Breast epithelium (tissue), 4 donors: ENCODE results near the gene LAG3. TPM values are rescaled to one million over a fixed set of nuclear protein-coding genes. Genes with fewer than 3 reads are reported as not detected.

Source experiments
- DNase-seq, 2 donors: peaks; one replicate each; pipeline ENCODE4 v3.0.0-alpha.2; 2019; ENCODE audit warnings: low spot score in 2 of 2
- H3K27ac ChIP-seq, 2 donors: fragments of 200-600 bp; sonication (generic) in 1 of 2; one replicate each; pipeline ENCODE4 v1.5.1; 2016 to 2019; ENCODE audit warnings: mild to moderate bottlenecking in 1 of 2
- H3K27me3 ChIP-seq, 2 donors: fragments of 200-600 bp; sonication (generic) in 1 of 2; one replicate each; pipeline versions ENCODE4 v1.5.1 to v1.6.0; 2017 to 2019; ENCODE audit warnings: control low read depth in 1 of 2, mild to moderate bottlenecking in 1 of 2
- H3K36me3 ChIP-seq: fragments of 200-600 bp; one replicate; pipeline ENCODE4 v1.5.1; 2019
- H3K4me1 ChIP-seq, 2 donors: fragments of 200-600 bp; sonication (generic); one replicate each; pipeline ENCODE4 v1.5.1; 2016 to 2019; ENCODE audit warnings: control low read depth in 1 of 2
- H3K4me3 ChIP-seq, 3 donors: fragments of 200-600 bp; sonication (generic); 1 replicate in 2 of 3; 2 replicates in 1 of 3; pipeline ENCODE4 v1.5.1; 2016 to 2019; ENCODE audit warnings: mild to moderate bottlenecking in 3 of 3, moderate library complexity in 2 of 3
- H3K9me3 ChIP-seq, 2 donors: fragments of 200-600 bp; sonication (generic) in 1 of 2; one replicate each; pipeline ENCODE4 v1.5.1; 2016 to 2019; ENCODE audit warnings: control low read depth in 1 of 2
- CTCF ChIP-seq, 3 donors: fragments of 450-650 bp; IDR thresholded peaks; one replicate each; pipeline ENCODE4 v1.5.1; 2016 to 2017; ENCODE audit warnings: antibody characterized with exemption in 3 of 3, mild to moderate bottlenecking in 3 of 3, moderate library complexity in 3 of 3
- POLR2A ChIP-seq: fragments of 450-650 bp; IDR thresholded peaks from one replicate; pipeline ENCODE4 v1.6.1; 2016; ENCODE audit warnings: antibody characterized with exemption, mild to moderate bottlenecking, moderate library complexity
- POLR2AphosphoS5 ChIP-seq, 3 donors: sonication (generic); formaldehyde crosslinking; IDR thresholded peaks; one replicate each; pipeline ENCODE4 v1.6.1; 2017; ENCODE audit warnings: antibody characterized with exemption in 3 of 3
- intact Hi-C: fragments of 100-400 bp; cut with DNase I; formaldehyde crosslinking; loops from one replicate; pipeline ENCODE4 v1.15.1; 2023; ENCODE audit warnings: low total_unique reads
- total RNA-seq, 3 donors: library from RNA; depleted of rRNA; stranded (reverse); fragments of >200 nt; gene quantifications; one replicate each; pipeline ENCODE4 v1.1.0, GENCODE V29; 2016

Gene LAG3
- total RNA-seq, 3 donors from 2014 or later: 0.44 to 1.3 (median 0.80) TPM

GRCh38 chr12:6807170-6807569 lies 34.9 kb downstream of the LAG3 start:
- H3K36me3 ChIP-seq: no peaks in the 10 kb centered on the region
- H3K4me3 ChIP-seq: no peak overlapping the region
- no peak overlapping the region for H3K27ac ChIP-seq
- no peak for DNase-seq
- no peaks in the 10 kb centered on the region for H3K27me3 ChIP-seq
- intact Hi-C loops: no loop called here
- no peak for TF ChIP-seq POLR2A
- TF ChIP-seq POLR2AphosphoS5 (IDR thresholded peaks at IDR 0.05): no peak
- TF ChIP-seq CTCF (IDR thresholded peaks at IDR 0.05): no peak
- no peaks in the 10 kb centered on the region for H3K9me3 ChIP-seq
- H3K4me1 ChIP-seq: no peaks in the 10 kb centered on the region

GRCh38 chr12:6809056-6809455 lies 36.7 kb downstream of the LAG3 start:
- intact Hi-C loops: no loop called here
- Histone ChIP-seq H3K27ac (no peak overlapping the region), H3K9me3 (no peaks in the 10 kb centered on the region), H3K27me3 (no peaks in the 10 kb centered on the region), H3K36me3 (no peaks in the 10 kb centered on the region), H3K4me1 (no peaks in the 10 kb centered on the region), H3K4me3 (no peak overlapping the region)
- no peak for TF ChIP-seq POLR2AphosphoS5 (IDR thresholded peaks at IDR 0.05)
- TF ChIP-seq CTCF (IDR thresholded peaks at IDR 0.05): no peak
- TF ChIP-seq POLR2A: no peak
- DNase-seq: no peak

- Histone ChIP-seq H3K4me1 (no peaks in the 10 kb centered on the region), H3K36me3 (no peaks in the 10 kb centered on the region), H3K4me3 (no peak overlapping the region), H3K27me3 (no peaks in the 10 kb centered on the region), H3K27ac (no peak overlapping the region), H3K9me3 (no peaks in the 10 kb centered on the region)
- intact Hi-C loops: no loop called here
- TF ChIP-seq CTCF (IDR thresholded peaks at IDR 0.05) (no peak), POLR2AphosphoS5 (IDR thresholded peaks at IDR 0.05) (no peak), POLR2A (no peak)
- DNase-seq: no peak
Measured at GRCh38 chr12:6810758-6811157, 38.4 kb downstream of the LAG3 start.

- TF ChIP-seq CTCF (IDR thresholded peaks at IDR 0.05) (no peak), POLR2AphosphoS5 (IDR thresholded peaks at IDR 0.05) (no peak), POLR2A (no peak)
- Histone ChIP-seq H3K36me3 (no peaks in the 10 kb centered on the region), H3K27ac (no peak overlapping the region), H3K4me3 (no peak overlapping the region), H3K27me3 (no peaks in the 10 kb centered on the region), H3K4me1 (no peaks in the 10 kb centered on the region), H3K9me3 (no peaks in the 10 kb centered on the region)
- intact Hi-C loops: no loop called here
- no peak for DNase-seq
Measured at GRCh38 chr12:6813363-6813762, 41.0 kb downstream of the LAG3 start.

- H3K27me3 ChIP-seq: no peaks in the 10 kb centered on the region
- TF ChIP-seq CTCF (IDR thresholded peaks at IDR 0.05): no peak
- TF ChIP-seq POLR2A: no peak
- no peak for TF ChIP-seq POLR2AphosphoS5 (IDR thresholded peaks at IDR 0.05)
- DNase-seq: no peak
- no peaks in the 10 kb centered on the region for H3K4me1 ChIP-seq
- H3K27ac ChIP-seq: no peak overlapping the region
- intact Hi-C loops: no loop called here
- no peaks in the 10 kb centered on the region for H3K9me3 ChIP-seq
- H3K4me3 ChIP-seq: no peak overlapping the region
- H3K36me3 ChIP-seq: no peaks in the 10 kb centered on the region
Measured at GRCh38 chr12:6816598-6816997, 44.3 kb downstream of the LAG3 start.
